ENCODE data around the gene UIMC1.

The UIMC1 gene

DNA sequence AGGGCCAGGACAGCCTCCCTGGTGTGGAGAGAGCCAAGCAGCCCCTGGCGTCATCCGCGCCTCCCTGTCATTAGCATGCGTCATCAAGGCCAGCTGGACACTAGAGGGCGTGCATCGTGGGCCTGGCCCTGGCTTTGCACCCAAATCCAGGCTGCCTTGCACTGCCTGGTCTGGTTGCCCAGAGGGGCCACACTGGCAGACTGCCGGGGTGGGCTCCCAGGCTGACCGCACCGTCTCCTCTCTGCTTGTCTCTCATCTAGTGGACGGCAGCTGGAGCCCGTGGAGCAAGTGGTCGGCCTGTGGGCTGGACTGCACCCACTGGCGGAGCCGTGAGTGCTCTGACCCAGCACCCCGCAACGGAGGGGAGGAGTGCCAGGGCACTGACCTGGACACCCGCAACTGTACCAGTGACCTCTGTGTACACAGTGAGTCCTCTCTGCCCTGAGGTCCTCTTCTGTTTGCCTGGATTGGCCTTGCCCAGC, 136.4 kb downstream of the UIMC1 start:
- TF ChIP-seq, protein P1, sequence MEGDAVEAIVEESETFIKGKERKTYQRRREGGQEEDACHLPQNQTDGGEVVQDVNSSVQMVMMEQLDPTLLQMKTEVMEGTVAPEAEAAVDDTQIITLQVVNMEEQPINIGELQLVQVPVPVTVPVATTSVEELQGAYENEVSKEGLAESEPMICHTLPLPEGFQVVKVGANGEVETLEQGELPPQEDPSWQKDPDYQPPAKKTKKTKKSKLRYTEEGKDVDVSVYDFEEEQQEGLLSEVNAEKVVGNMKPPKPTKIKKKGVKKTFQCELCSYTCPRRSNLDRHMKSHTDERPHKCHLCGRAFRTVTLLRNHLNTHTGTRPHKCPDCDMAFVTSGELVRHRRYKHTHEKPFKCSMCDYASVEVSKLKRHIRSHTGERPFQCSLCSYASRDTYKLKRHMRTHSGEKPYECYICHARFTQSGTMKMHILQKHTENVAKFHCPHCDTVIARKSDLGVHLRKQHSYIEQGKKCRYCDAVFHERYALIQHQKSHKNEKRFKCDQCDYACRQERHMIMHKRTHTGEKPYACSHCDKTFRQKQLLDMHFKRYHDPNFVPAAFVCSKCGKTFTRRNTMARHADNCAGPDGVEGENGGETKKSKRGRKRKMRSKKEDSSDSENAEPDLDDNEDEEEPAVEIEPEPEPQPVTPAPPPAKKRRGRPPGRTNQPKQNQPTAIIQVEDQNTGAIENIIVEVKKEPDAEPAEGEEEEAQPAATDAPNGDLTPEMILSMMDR (IDR thresholded peaks at IDR 0.05), result peak; percentile 67

DNA sequence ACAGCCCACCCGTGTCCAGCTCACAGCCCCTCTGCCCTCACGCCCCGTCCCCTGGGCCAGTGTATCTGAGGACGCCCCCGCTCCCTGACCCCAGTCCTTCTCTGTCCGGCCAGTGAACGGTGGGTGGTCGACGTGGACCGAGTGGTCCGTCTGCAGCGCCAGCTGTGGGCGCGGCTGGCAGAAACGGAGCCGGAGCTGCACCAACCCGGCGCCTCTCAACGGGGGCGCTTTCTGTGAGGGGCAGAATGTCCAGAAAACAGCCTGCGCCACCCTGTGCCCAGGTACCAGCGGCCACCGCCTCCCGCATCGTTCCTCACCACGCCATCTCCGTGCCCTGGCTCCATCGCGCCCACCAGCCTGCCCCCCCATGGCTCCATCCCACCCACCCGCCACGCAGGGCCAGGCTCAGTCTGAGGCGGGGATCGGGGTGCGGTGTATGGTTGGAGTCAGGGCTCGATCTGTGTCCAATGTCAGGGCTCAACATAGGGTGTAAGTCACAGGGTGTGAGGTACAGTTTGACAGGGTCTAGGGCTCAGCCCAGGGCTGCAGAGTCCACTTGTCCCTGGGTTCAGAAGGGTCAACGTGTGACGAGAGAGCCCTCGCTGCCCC, 137.0 kb downstream of the UIMC1 start:
- TF ChIP-seq, protein P1 (IDR thresholded peaks at IDR 0.05), result no peak

DNA sequence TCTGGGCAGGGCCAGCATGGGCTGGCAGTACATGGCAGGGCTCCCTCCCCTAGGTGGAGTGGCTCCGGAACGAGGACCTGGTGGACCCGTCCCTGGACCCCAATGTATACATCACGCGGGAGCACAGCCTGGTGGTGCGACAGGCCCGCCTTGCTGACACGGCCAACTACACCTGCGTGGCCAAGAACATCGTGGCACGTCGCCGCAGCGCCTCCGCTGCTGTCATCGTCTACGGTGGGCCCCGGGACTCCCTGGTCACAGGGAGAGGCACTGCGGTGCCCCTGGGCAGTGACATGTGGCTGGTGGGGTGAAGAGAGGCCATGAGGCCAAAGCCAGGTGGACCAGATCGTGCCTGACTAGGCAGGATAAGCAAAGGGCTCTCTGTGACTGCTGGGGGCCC, 137.8 kb downstream of the UIMC1 start:
- TF ChIP-seq, protein P1 (IDR thresholded peaks at IDR 0.05), result no peak

DNA sequence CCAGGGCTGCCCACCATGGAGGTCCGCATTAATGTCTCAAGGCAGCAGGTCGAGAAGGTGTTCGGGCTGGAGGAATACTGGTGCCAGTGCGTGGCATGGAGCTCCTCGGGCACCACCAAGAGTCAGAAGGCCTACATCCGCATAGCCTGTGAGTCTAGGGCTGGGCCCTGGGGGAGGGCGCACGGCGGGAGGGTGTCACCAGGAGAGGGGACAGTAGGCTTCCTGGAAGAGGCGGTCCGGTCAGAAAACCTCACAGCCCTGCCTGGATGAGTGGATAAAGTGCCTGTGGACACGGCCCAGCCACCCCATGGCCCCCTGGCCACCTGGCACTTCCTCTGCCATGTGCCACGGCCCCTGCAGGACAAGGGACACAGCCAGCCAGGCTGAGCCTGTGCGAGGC, 138.5 kb downstream of the UIMC1 start:
- TF ChIP-seq, protein P1 (IDR thresholded peaks at IDR 0.05), result no peak

DNA sequence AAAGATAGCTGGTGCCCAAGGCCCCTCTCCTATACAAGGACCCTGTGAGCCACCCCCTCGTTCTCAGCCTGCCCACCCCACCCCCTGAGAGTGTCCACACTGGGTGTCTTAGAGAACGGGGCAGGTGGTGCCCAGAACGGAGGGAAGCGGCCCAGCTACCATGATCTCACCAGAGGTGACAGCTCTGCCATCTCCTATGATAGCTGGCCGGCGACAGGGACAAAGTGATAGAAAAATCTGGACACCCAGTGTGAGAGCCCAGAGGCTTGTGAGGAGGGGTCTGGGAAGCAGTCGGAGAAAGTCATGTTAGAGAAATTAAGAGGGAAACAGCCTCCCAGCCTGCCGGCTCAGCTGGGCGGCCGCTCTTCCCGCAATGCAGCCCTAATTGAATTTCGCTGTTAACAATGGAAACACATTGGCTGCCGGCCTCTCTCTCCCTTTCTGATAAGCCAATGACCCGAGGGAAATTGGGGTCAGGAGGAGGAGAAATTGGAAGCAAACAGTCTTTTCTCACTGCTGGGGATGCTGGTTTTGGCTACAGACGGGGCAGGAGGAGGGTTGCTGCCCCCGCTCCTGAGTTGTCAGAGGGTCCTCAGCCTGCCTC, 139.8 kb downstream of the UIMC1 start:
- TF ChIP-seq, protein P1 (IDR thresholded peaks at IDR 0.05), result no peak

DNA sequence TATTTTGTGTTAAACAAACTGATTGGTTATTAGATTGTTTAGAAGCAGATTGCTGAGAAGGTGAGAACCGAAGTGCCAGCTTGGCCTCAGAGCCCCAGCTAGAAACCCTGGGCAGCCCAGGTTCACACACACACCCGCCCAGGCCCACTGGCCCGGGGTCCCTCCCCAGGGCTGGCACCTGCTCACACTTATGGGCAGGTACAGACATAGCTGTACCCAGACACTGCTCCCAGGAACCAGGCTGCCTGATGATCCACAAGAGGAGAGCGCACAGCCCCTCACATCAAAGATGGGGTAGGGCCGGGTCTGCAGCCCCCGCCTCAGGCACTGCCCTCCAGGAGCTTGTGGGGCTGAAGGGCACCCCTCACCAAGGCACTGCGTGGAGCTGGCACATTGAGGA, 140.6 kb downstream of the UIMC1 start:
- TF ChIP-seq, protein P1 (IDR thresholded peaks at IDR 0.05), result no peak

DNA sequence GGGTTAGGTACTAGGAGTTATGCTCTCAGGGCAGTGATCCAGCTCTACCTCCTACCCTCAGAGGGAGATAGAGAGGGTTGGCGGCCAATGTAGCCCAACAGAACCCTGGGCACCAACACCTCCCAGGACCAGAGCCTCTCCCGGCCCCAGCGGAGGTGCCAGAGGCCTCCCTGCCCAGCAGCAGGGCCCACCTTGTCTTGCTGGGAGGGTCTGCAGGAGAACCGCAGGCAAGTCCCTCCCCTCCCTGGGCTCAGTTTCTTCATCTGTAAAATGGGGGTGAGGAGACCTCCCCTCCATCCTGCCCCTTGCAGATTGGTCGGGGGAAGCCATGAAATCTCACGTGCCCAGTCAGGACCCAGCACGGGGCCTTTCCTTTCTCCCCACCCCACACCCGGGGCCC, 141.8 kb downstream of the UIMC1 start:
- TF ChIP-seq, protein P1 (IDR thresholded peaks at IDR 0.05), result no peak
